ENCODE measurements around the gene DYRK4. TPM values are rescaled to one million over a fixed set of nuclear protein-coding genes. Genes with fewer than 3 reads are reported as not detected.

DYRK4 gene
- total and polyA plus RNA-seq, 5 donors from 2014 or later = 11.4 to 43.1 (median 36.9) TPM

- Histone ChIP-seq H3K4me3 (ENCODE audit: low read depth, low read length) (no peak overlapping the region), H3K27ac (ENCODE audit: insufficient read depth, low read length, poor library complexity, severe bottlenecking) (no peak overlapping the region), H3K4me1 (ENCODE audit: control insufficient read depth, insufficient read depth, low read length, poor library complexity, severe bottlenecking) (no peaks in the 10 kb centered on the region), H3K27me3 (ENCODE audit: control insufficient read depth, insufficient read depth, low read length) (no peaks in the 10 kb centered on the region), H3K36me3 (ENCODE audit: control insufficient read depth, insufficient read depth, low read length) (no peaks in the 10 kb centered on the region), H3K9me3 (ENCODE audit: control insufficient read depth in 2 of 2, low read length in 2 of 2) (no peaks in the 10 kb centered on the region)
- H3K4me3 Mint-ChIP-seq = no peak overlapping the region
- no peaks in the 10 kb centered on the region for H3K36me3 Mint-ChIP-seq
- H3K9me3 Mint-ChIP-seq = peaks cover 0 to 2% (median 0%) of the 10 kb centered on the region in 7 donors
- no peak for DNase-seq
- H3K27ac Mint-ChIP-seq = no peak overlapping the region
- H3K4me1 Mint-ChIP-seq = peaks cover 0 to 18% (median 5%) of the 10 kb centered on the region in 4 donors
- ATAC-seq (ENCODE audit: low read depth in 2 of 2) = no peak
- no peaks in the 10 kb centered on the region for H3K27me3 Mint-ChIP-seq
Observed at GRCh38 chr12:4567073-4567881, 5.3 kb downstream of the DYRK4 start.

GRCh38 chr12:4569261-4569660, 7.3 kb downstream of the DYRK4 start:
- Histone ChIP-seq H3K36me3 (ENCODE audit: control insufficient read depth, insufficient read depth, low read length) (no peaks in the 10 kb centered on the region), H3K9me3 (ENCODE audit: control insufficient read depth in 2 of 2, low read length in 2 of 2) (no peaks in the 10 kb centered on the region), H3K27ac (ENCODE audit: insufficient read depth, low read length, poor library complexity, severe bottlenecking) (no peak overlapping the region), H3K4me3 (ENCODE audit: low read depth, low read length) (no peak overlapping the region), H3K27me3 (ENCODE audit: control insufficient read depth, insufficient read depth, low read length) (no peaks in the 10 kb centered on the region), H3K4me1 (ENCODE audit: control insufficient read depth, insufficient read depth, low read length, poor library complexity, severe bottlenecking) (no peaks in the 10 kb centered on the region)
- ATAC-seq (ENCODE audit: low read depth in 2 of 2) (no peak), DNase-seq (no peak)
- H3K4me3 Mint-ChIP-seq = no peak overlapping the region
- no peaks in the 10 kb centered on the region for H3K36me3 Mint-ChIP-seq
- H3K27ac Mint-ChIP-seq = no peak overlapping the region
- peaks cover 0 to 2% (median 0%) of the 10 kb centered on the region in 7 donors for H3K9me3 Mint-ChIP-seq
- H3K4me1 Mint-ChIP-seq = peaks cover 0 to 10% (median 2%) of the 10 kb centered on the region in 4 donors
- H3K27me3 Mint-ChIP-seq = no peaks in the 10 kb centered on the region

GRCh38 chr12:4572680-4573079, 10.7 kb downstream of the DYRK4 start:
- Mint-ChIP-seq H3K4me1 (no peaks in the 10 kb centered on the region), H3K27ac (no peak overlapping the region), H3K9me3 (peaks cover 0 to 2% (median 0%) of the 10 kb centered on the region in 7 donors), H3K4me3 (no peak overlapping the region), H3K27me3 (no peaks in the 10 kb centered on the region), H3K36me3 (no peaks in the 10 kb centered on the region)
- ATAC-seq (ENCODE audit: low read depth in 2 of 2) (no peak), DNase-seq (no peak)
- H3K9me3 ChIP-seq (ENCODE audit: control insufficient read depth in 2 of 2, low read length in 2 of 2) = no peaks in the 10 kb centered on the region
- no peak overlapping the region for H3K27ac ChIP-seq (ENCODE audit: insufficient read depth, low read length, poor library complexity, severe bottlenecking)
- no peaks in the 10 kb centered on the region for H3K27me3 ChIP-seq (ENCODE audit: control insufficient read depth, insufficient read depth, low read length)
- no peaks in the 10 kb centered on the region for H3K4me1 ChIP-seq (ENCODE audit: control insufficient read depth, insufficient read depth, low read length, poor library complexity, severe bottlenecking)
- no peak overlapping the region for H3K4me3 ChIP-seq (ENCODE audit: low read depth, low read length)
- H3K36me3 ChIP-seq (ENCODE audit: control insufficient read depth, insufficient read depth, low read length) = no peaks in the 10 kb centered on the region

- Mint-ChIP-seq H3K4me3 (no peak overlapping the region), H3K9me3 (no peaks in the 10 kb centered on the region), H3K27ac (no peak overlapping the region), H3K4me1 (no peaks in the 10 kb centered on the region), H3K36me3 (no peaks in the 10 kb centered on the region), H3K27me3 (no peaks in the 10 kb centered on the region)
- no peaks in the 10 kb centered on the region for H3K27me3 ChIP-seq (ENCODE audit: control insufficient read depth, insufficient read depth, low read length)
- ATAC-seq (ENCODE audit: low read depth in 2 of 2) (no peak), DNase-seq (peak in 1 of 3 donors; percentile 40)
- no peaks in the 10 kb centered on the region for H3K4me1 ChIP-seq (ENCODE audit: control insufficient read depth, insufficient read depth, low read length, poor library complexity, severe bottlenecking)
- H3K36me3 ChIP-seq (ENCODE audit: control insufficient read depth, insufficient read depth, low read length) = no peaks in the 10 kb centered on the region
- no peaks in the 10 kb centered on the region for H3K9me3 ChIP-seq (ENCODE audit: control insufficient read depth in 2 of 2, low read length in 2 of 2)
- H3K4me3 ChIP-seq (ENCODE audit: low read depth, low read length) = no peak overlapping the region
- H3K27ac ChIP-seq (ENCODE audit: insufficient read depth, low read length, poor library complexity, severe bottlenecking) = no peak overlapping the region
Observed at GRCh38 chr12:4579305-4580102, 17.5 kb downstream of the DYRK4 start.

- H3K4me3 Mint-ChIP-seq = no peak overlapping the region
- Histone ChIP-seq H3K36me3 (ENCODE audit: control insufficient read depth, insufficient read depth, low read length) (no peaks in the 10 kb centered on the region), H3K27me3 (ENCODE audit: control insufficient read depth, insufficient read depth, low read length) (no peaks in the 10 kb centered on the region), H3K9me3 (ENCODE audit: control insufficient read depth in 2 of 2, low read length in 2 of 2) (no peaks in the 10 kb centered on the region), H3K4me1 (ENCODE audit: control insufficient read depth, insufficient read depth, low read length, poor library complexity, severe bottlenecking) (no peaks in the 10 kb centered on the region), H3K27ac (ENCODE audit: insufficient read depth, low read length, poor library complexity, severe bottlenecking) (no peak overlapping the region), H3K4me3 (ENCODE audit: low read depth, low read length) (no peak overlapping the region)
- H3K9me3 Mint-ChIP-seq = no peaks in the 10 kb centered on the region
- no peaks in the 10 kb centered on the region for H3K27me3 Mint-ChIP-seq
- H3K4me1 Mint-ChIP-seq = no peaks in the 10 kb centered on the region
- peak overlapping the region in 1 of 3 donors; percentile 43 for H3K27ac Mint-ChIP-seq
- no peak for DNase-seq
- ATAC-seq (ENCODE audit: low read depth in 2 of 2) = no peak
- no peaks in the 10 kb centered on the region for H3K36me3 Mint-ChIP-seq
Observed at GRCh38 chr12:4580281-4580688, 18.3 kb downstream of the DYRK4 start.

GRCh38 chr12:4584281-4584680, 22.3 kb downstream of the DYRK4 start:
- ATAC-seq (ENCODE audit: low read depth in 2 of 2) = no peak
- Mint-ChIP-seq H3K4me1 (no peaks in the 10 kb centered on the region), H3K27ac (no peak overlapping the region)

GRCh38 chr12:4584896-4585295, 22.9 kb downstream of the DYRK4 start:
- Mint-ChIP-seq H3K27me3 (no peaks in the 10 kb centered on the region), H3K27ac (no peak overlapping the region), H3K9me3 (no peaks in the 10 kb centered on the region), H3K36me3 (no peaks in the 10 kb centered on the region), H3K4me3 (no peak overlapping the region), H3K4me1 (no peaks in the 10 kb centered on the region)
- no peak overlapping the region for H3K4me3 ChIP-seq (ENCODE audit: low read depth, low read length)
- H3K9me3 ChIP-seq (ENCODE audit: control insufficient read depth in 2 of 2, low read length in 2 of 2) = no peaks in the 10 kb centered on the region
- no peaks in the 10 kb centered on the region for H3K4me1 ChIP-seq (ENCODE audit: control insufficient read depth, insufficient read depth, low read length, poor library complexity, severe bottlenecking)
- DNase-seq (no peak), ATAC-seq (ENCODE audit: low read depth in 2 of 2) (no peak)
- no peaks in the 10 kb centered on the region for H3K36me3 ChIP-seq (ENCODE audit: control insufficient read depth, insufficient read depth, low read length)
- H3K27me3 ChIP-seq (ENCODE audit: control insufficient read depth, insufficient read depth, low read length) = no peaks in the 10 kb centered on the region
- no peak overlapping the region for H3K27ac ChIP-seq (ENCODE audit: insufficient read depth, low read length, poor library complexity, severe bottlenecking)

More at GRCh38 chr12:4584281-4584680, 22.3 kb downstream of the DYRK4 start:
- H3K27ac ChIP-seq (ENCODE audit: insufficient read depth, low read length, poor library complexity, severe bottlenecking) = no peak overlapping the region
- H3K4me3 ChIP-seq (ENCODE audit: low read depth, low read length) = no peak overlapping the region
- H3K36me3 Mint-ChIP-seq = no peaks in the 10 kb centered on the region
- peak overlapping the region in 1 of 4 donors; percentile 70 for H3K4me3 Mint-ChIP-seq
- no peaks in the 10 kb centered on the region for H3K36me3 ChIP-seq (ENCODE audit: control insufficient read depth, insufficient read depth, low read length)
- H3K27me3 Mint-ChIP-seq = no peaks in the 10 kb centered on the region
- H3K9me3 Mint-ChIP-seq = no peaks in the 10 kb centered on the region
- no peak for DNase-seq
- no peaks in the 10 kb centered on the region for H3K27me3 ChIP-seq (ENCODE audit: control insufficient read depth, insufficient read depth, low read length)
- H3K9me3 ChIP-seq (ENCODE audit: control insufficient read depth in 2 of 2, low read length in 2 of 2) = no peaks in the 10 kb centered on the region
- H3K4me1 ChIP-seq (ENCODE audit: control insufficient read depth, insufficient read depth, low read length, poor library complexity, severe bottlenecking) = no peaks in the 10 kb centered on the region
